GM12875 (cell line): Measurements from ENCODE around the gene USP48.

Source experiments
- H3K4me3 ChIP-seq: one replicate; pipeline ENCODE4 v1.5.1; 2011; ENCODE audit warnings: low read depth, low read length, control low read depth
- TF ChIP-seq, protein P1 (sequence below): IDR thresholded peaks from 2 replicates; pipeline ENCODE4 v1.5.1; 2011; ENCODE audit warnings: low read depth, mild to moderate bottlenecking, control low read depth, inconsistent platforms, low read length, moderate library complexity, borderline replicate concordance; ENCODE audit not compliant: insufficient read depth

The USP48 gene

DNA sequence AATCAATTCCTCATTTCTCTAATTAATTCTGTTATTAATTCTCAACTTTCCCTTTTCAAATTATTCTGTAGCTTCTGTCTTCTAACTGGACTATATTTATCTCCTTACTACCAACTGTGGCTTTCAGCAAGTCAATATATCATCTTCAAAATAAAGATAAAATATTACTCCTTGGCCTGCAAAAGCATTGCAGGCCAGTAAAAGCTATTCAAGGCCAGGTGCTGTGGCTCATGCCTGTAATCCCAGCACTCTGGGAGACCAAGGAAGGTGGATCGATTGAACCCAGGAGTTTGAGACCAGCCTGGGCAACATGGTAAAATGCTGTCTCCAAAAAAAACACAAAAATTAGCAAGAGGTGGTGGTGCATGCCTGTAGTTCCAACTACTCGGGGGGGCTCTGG lies 27.9 kb downstream of the USP48 start:
- no peak overlapping the region for H3K4me3 ChIP-seq
- TF ChIP-seq, protein P1, sequence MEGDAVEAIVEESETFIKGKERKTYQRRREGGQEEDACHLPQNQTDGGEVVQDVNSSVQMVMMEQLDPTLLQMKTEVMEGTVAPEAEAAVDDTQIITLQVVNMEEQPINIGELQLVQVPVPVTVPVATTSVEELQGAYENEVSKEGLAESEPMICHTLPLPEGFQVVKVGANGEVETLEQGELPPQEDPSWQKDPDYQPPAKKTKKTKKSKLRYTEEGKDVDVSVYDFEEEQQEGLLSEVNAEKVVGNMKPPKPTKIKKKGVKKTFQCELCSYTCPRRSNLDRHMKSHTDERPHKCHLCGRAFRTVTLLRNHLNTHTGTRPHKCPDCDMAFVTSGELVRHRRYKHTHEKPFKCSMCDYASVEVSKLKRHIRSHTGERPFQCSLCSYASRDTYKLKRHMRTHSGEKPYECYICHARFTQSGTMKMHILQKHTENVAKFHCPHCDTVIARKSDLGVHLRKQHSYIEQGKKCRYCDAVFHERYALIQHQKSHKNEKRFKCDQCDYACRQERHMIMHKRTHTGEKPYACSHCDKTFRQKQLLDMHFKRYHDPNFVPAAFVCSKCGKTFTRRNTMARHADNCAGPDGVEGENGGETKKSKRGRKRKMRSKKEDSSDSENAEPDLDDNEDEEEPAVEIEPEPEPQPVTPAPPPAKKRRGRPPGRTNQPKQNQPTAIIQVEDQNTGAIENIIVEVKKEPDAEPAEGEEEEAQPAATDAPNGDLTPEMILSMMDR = no peak

DNA sequence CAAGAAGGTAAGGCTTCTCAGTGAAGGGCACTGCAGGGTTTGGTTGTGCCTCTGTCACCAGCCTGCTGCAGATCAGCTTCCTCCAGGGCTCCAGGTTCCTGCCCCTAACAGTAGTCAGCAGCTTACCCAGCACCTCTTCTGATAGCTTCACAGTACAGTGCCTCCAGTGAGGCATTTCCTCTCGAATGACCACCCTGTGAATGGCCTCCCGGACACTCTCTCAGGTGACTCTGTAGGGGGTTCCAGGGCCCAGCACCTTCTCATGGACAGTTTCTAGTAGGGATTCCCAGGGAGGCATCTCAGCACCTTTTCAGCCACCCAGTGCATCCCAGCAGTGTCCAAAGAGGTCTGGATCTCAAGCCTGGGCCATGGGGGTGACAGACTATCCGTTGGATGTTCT lies 28.4 kb downstream of the USP48 start:
- no peak overlapping the region for H3K4me3 ChIP-seq
- TF ChIP-seq, protein P1 = no peak

DNA sequence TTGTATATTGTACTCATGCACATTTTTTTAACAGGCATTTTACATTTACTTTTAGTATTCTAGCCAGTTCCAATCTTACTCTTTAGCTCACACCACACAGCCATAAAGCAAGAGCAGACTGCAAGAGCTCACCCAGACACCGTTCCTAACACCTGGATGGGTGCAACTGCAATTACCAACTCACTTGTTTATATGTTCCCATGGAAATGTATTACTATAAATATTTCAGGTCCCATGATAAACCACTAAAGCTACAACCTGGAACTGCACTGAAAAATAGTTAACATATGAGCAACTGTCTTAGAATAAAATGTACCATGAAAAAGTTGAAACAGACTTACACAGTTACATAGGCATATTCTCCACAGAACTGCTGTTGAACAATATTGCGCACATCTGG lies 30.8 kb downstream of the USP48 start:
- TF ChIP-seq, protein P1 = no peak
- H3K4me3 ChIP-seq = no peak overlapping the region

DNA sequence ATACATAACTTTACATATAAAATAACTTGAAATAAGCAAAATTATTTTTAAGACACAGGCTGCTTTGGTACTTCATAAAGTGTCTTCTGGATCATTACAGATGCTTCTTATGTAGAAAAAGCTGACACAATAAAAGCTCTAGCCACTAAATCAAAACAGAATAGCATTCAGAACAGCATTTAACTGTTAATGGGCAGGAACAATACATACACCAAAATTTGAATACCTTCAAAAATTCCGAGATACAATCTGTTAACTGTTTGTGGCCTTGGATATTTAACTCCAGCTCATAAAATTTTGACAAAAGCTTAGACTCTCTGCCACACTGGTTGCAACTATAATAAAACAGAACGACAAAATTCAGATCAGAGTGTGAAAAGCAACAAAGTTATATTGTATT lies 31.7 kb downstream of the USP48 start:
- TF ChIP-seq, protein P1 = no peak
- H3K4me3 ChIP-seq = no peak overlapping the region

DNA sequence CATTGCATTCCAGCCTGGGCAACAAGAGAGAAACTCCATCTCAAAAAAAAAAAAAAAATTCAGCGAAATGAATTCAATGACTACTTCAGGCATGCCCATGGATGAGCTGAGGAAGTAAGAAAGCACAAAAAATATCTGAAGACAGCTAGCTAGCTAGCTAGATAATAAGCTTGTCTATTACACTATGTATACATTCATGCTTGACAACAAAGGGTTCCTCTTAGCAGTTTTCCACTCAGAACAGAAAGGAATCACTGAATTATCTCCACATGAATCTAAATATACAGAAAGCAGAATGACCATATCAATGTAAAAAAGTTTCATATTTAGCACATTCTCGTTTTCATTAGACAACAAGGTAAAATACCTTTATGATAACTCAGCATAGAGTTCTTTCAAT lies 32.1 kb downstream of the USP48 start:
- no peak overlapping the region for H3K4me3 ChIP-seq
- TF ChIP-seq, protein P1 = no peak

DNA sequence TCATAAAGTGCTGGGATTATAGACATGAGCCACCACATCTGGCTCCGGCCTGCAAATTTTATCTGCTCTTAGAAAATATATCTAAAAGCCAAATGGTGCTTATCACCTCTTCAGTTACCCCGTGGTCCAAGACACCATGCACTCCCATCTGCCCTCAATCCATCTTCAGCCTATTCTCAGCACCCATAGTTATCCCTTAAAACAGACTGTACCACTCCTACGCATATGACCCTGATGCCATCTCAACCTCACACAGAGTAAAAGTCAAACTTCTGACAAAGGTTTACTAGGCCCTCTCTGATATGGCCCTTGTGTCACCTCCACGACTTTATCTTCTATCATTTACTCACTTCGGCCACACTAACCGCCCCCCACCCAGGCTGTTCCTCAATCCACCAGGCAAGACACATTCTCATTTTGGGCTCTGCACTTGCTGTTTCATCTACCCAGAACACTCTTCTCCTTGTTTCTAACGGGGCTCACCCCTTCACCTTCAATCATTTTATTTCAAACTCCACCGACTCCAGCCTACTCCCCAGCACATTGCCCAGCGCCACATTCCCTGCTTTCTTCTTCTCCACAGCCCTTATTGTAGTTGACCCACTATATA lies 33.0 kb downstream of the USP48 start:
- TF ChIP-seq, protein P1 = no peak
- no peak overlapping the region for H3K4me3 ChIP-seq

DNA sequence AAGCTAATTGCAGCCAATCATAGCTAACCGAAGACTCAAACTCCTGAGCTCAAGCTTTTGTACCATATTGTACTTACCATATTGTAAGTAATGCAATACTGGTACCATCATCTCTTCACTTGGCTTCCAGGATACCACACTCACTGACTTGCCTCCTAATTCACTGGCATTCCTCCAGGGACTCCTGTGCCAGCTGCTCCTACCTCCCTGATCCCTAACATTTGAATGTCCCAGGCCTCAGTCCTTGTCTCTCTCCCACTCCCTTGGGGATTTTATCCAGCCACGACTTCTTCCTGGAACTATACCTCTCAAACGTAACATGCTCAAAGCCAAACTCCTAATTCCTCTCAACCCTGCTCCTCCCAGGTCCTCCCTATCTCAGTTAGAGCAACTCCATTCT lies 33.8 kb downstream of the USP48 start:
- H3K4me3 ChIP-seq = no peak overlapping the region
- TF ChIP-seq, protein P1 = no peak
